Measurements from ENCODE around the gene GPR82.

- no peak for TF ChIP-seq CTCF (IDR thresholded peaks at IDR 0.05)
- TF ChIP-seq POLR2A (IDR thresholded peaks at IDR 0.05), result no peak
These were observed 31.7 kb upstream of the GPR82 start for GRCh38 chrX:41692162-41692749.

Measured in body of pancreas (tissue), 4 donors.